GM19238 (cell line): Measurements from ENCODE around the gene RXRA.
"Not testable (repeated sequence)": the region's sequence is repeated elsewhere in the genome, so short reads cannot be mapped to it uniquely, and the experiment has no call there.

ENCODE experiments used
- DNase-seq: peaks from one replicate; pipeline ENCODE4 v3.0.0; 2011; ENCODE audit warnings: low spot score; ENCODE audit not compliant: insufficient read length

The RXRA gene

DNA sequence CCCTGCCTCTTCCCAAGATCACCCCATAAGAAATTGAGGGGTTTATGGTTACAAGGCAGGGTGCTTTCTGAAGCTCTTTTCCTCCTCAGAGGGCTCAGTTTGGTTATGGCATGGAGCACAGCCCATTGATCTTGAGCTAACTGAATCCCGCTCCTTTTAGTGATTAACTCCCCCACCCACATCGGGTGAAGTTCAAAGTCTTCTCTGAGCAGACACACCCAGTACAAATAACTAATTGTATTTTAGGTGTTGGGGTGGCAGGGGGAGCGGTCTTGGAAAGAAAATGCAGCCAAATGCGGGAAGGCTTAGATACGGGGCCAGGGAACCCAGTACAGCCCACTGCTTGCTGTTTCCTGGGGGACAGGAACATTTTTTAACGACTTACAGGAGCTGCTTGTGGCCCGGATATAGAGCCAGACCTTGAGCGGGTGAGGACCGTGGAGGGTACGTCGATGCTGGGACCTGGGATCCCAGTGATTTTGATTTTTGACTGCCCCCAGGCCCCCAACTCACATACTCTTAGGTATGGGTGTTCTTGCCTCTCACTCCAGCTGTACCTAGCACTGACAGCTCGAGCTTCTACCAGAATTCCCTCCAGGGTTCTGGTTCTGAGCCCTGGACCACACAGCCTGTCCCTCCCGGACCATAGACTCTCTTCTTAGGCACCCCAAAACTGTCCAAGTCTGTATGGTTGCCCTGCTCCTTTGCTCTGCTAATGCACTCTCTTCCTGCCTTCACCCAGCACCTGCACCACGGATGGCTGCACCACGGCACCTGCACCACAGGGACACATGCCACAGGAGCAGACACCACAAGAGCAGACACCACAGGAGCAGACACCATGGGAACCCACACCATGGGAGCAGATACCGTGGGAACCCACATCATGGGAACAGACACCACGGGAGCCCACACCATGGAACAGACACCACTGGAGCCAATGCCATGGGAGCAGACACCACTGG is 18.3 kb upstream of the RXRA start:
- DNase-seq: no peak

DNA sequence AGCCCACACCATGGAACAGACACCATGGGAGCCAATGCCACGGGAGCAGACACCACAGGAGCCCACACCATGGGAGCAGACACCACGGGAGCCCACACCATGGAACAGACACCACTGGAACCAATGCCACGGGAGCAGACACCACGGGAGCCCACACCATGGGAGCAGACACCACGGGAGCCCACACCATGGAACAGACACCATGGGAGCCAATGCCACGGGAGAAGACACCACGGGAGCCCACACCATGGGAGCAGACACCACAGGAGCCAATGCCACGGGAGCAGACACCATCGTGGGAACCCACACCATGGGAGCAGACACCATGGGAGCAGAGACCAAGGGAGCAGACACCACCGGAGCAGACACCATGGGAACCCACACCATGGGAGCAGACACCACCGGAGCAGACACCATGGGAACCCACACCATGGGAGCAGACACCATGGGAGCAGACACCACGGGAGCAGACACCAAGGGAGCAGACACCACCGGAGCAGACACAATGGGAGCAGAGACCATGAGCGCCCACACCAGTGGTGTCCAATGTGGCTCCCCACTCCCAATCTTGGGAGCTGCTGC is 17.5 kb upstream of the RXRA start:
- DNase-seq: not testable (repeated sequence)

DNA sequence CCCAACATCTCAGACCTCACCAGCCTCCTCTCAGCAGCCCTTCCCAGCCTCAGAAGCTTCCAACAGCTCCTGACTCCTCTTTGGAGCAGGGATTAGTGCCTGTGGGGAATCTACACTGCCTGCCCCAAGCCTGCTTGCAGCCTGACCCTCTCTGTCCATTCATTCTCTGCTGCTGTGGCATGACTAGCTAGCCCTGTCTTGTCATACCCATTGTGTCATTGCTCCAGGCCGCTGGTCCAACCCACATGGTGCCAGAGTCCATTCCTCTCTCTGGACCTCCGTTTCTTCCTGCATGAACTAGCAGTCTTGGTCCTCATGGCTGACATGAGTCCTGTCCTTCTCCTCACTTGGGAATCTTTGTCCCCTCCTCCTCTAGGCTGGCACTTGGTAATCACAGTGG is 12.8 kb upstream of the RXRA start:
- DNase-seq: no peak

DNA sequence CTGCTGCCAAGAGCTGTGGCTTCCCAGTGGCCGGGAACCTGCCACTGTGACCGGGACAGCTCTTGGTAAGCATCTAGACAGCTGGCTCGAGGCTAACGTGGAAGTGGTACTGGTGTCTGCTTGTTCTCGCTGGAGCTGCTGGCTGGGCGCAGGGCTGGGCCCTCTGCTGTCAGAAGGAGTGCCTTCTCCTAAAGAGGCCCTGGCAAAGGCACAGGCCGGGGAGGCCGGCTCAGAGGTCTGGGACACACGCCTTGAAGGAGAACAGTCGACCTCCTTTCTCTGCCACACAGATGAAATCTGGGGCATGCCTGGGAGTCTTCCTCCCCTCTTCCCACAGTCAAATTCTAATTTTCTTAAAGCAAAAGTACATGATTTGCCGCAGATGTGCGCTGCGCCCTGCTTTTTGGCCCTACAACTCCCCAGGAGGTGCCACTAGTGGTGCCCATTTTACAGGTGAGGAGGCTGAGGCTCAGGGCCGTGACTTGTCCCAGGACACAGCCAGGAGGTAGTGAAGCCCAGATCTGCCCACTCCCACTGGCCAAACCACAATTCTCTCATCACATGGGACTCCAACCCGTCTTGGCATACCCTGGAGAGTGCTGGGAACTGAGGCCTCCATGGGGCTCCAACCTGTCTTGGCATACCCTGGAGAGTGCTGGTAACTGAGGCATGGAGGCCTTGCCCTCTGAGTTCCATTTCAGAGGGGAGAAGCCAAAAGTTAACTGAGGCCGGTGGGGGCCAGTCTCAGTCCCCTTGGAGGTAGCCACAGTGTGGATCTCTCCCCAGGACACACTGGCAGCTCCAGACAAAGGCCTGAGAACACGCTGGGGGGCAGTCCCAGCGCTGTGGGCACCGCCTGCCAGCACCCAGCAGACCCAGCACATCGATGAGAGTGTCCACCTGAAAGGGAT is 12.0 kb upstream of the RXRA start:
- no peak for DNase-seq

DNA sequence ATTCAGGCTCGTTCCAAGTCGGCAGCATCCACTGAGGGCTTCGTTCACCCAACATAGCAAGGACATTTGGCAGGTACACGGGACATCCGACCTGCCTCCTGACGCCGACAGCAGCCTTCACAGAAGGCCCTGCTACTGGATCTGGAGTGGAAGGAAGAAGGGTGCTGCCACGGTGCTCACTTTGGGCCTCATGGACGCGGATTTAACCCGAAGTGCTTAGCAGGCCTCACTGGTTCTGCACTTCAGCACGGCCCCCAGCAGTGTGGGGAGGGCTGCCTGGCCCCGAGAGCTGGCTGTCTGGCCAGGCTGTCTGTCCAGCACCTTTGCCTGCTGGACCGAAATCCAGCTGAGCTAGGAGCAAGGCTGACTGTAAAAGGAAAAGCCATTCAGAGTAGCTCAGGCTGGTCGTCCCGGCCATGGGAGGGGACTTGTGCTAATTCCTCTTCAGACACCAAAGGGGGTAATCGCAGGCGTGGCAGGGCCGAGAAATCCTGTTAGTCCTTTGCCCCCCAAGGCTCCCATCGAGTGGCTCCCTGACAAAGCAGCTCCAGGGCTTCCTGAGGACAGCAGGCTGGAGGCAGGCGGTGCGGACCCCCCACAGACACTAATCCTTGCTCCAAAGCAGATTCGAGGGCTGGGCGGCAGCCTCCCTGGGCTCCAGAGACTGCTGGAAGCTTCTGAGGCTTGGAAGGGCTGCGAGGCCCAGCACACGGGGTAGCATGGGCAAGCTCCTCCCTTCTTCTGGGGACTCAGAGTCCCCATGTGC is 11.1 kb upstream of the RXRA start:
- DNase-seq: no peak

DNA sequence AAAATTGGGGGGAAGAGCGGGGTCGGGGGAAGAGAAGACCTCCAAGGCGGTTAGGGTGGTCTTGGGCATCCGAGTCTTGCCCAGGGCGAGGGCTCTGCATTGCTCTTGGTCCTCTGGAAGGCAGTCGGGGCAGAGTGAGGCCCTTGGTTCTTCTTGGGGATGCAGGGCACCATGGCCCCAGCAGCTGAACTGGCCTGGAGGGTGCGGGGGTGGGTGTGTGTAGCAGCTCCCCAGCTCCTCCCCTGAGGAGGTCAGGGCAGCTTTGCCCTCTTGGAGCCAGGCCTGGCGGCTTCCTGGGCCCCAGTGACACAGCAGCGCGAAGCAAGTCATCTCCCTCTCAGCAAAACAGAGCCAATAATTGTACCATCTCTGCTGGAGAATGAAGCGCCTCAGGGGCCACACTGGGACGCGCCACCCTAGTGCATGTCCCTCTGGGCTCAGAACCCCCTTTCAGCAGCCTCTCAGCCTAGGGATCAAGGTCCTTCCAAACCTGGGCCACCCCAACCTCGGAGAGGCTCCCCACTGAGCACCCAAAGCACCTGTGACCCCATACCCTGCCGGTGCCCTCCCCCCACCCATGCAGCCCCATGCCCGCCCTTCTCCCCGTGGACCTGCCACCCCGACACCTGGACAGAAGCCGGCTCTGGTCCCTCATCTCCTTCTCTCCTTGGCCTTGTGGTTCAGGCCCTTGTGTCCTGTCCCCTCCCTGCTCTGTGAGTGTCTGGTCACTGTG is 10.4 kb upstream of the RXRA start:
- DNase-seq: no peak

DNA sequence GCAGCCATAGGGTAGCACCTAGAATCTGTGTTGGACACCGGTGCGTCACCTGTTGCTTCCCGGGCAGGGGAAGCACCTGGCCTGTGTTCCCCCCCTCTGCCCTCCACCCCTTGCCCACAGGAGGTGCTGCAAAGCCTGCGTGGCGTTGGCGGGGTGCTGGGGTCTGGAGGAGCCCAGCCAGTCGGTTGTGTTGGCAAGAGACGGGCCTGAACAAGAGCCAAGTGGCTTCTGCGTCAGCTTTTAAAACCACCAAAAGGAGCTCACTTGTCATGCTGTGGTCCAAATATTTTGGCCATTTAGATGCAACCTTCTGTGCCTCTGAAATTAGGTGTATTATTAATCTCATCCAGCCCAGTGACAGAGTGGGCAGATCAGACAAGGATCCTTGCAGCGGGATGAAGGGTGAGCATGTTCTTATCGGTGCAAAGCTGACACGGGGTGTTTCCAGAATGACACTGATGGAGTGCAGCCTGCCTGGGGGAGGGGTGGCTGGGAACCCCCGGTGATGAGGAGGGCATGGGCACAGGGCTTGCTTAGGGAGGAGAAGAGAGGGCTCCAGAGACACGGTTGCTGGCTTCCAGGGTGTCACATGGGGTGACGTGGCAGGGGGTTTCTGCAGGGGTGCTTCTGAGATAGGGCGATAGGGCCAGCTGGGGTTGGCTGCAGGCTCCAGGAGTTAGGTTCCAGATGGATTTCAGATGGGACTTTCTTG is 9.7 kb upstream of the RXRA start:
- no peak for DNase-seq

DNA sequence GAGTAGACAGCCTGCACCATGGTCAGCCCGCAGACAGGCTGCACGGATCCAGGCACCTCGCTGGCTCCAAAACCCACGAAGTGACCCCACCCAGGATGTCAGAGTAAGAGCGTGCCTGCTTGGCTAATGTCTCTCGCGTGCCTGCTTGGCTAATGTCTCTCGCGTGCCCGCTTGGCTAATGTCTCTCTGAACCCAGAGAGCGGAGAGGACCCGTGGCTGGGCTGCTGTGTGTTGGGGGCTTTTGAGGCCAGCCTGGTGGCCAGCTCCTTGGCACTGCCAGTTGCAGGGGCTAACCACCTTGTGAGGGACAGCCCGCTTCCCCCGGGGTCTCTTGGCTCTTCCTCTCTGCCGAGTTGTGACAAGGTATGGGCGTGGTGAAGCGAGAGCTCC is 8.9 kb upstream of the RXRA start:
- DNase-seq: no peak

DNA sequence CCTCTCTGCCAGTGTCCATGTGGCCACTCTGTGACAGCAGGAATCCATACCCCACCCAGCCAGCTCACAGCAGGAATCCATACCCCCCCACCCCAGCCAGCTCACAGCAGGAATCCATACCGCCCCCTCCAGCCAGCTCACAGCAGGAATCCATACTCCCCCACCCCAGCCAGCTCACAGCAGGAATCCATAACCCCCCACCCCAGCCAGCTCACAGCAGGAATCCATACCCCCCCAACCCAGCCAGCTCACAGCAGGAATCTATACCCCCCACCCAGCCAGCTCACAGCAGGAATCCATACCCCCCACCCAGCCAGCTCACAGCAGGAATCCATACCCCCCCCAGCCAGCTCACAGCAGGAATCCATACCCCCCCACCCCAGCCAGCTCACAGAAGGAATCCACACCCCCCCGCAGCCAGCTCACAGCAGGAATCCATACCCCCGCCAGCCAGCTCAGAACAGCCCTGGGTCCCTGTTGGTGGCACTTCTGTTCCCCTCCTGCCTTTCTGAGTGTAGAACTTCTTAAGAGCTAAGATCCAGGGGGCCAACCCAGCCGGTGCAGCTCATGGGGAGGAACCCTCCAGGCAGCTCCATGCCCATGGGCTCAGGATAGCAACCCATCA is 8.4 kb upstream of the RXRA start:
- no peak for DNase-seq

DNA sequence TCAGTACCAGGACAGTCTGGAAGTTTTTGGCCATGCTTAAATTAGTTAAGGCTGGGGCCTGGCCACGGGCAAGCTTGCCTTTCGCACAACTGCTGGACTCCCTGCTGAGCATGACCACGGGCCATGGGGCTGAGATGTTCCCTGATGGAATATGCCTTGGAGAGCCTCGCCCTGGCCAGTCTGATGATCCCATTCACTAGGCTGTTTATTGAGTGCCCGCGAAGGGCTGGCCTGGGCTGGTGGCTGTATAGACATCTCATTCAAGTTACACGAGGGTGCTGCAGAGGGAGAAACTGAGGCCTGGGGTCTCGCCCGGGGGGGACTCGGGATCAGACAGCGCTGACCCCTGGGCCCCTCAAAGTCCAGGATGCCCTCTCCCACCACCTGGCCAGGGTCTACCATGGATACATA is 7.8 kb upstream of the RXRA start:
- no peak for DNase-seq

DNA sequence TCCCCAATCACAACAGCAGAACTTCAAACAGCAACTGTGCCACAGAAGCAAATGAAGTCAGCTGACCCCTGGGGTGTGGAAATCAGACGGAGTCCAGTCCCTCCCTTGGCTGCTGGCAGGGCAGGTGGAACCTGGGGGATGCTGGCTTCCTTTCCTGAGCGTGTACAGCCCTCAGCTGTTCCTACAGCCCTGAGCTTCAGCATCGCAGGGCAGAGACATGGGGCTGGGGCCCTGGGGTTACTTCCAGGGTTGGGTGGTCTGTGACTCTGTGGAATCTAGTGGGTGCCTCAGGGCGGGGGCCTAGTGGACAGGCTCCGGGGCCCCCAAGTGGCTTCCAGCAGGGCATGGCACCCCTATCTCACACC is 7.3 kb upstream of the RXRA start:
- no peak for DNase-seq

DNA sequence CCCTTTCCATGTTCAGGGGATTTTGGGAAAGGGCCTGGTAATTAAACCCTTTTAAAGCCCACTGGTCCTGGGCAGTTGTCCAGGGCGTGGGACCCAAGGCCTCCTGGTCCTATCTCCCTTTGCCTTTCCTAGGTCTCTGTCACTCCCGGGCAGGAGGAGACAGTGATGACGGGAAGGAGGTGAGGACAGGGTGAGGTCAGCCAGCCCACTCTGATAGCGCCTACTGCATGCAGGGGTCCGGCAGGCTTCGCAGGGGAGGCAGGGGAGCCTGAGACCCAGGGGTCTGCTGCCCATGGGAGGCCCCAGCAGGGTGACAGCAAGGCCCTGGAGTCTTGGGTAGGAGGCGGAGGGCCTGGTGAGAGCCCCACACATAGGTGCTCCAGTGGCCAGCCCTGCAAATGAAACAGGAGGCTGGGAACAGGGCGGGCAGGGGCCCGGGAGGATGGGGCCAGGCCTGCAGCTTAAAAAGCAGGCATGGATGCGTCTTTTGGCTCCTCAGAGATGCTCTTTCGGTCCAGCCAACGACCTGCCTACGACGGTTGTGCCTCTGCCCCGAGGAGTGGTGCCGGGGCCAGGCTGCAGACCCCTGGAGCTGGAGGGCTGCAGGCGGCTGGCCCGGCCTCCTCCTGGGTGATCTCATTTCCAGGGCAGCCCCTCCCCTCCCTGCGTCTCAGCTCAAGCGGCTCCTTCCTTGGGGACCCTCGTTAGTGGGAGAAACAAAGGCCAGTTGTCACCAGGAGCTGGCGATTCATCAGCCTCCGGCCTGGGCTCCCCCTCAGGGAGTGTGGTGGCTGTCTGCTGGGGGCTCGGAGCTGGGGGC is 6.7 kb upstream of the RXRA start:
- no peak for DNase-seq

DNA sequence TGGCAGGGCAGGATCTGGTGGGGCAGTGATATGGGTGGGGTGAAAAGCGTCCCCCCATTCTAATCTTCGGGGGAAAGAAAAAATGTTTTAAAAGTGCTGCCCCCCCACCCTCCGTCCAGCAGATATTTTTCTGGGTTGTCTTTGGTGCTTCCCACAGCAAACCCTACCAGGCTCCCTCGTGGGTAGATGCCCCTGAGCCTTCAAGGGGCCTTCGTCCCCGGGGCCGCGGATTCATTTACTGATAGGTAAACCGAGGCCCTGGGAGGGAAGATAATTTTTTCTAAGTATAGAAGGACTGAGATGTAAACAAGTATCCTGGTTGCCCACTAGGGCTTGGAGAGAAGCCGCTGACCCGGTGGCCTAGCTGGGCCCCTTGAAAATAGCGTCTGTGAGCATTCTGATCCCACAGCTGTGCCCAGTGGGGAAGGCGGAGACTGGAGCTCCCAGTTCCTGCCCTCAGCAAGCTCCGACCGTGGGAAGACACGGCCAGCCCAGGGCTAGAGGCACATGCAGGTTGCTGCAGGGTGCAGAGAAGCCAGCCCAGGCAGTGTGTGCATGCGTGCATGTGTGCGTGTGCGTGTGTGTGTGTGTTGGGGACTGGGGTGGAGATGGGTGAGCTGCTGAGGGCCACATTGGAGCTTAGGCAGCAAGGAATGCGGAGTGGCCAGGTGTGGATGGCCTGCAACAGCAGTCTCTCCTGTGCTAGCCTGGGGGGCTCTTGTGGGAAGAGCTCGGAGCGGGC is 6.0 kb upstream of the RXRA start:
- DNase-seq: no peak

DNA sequence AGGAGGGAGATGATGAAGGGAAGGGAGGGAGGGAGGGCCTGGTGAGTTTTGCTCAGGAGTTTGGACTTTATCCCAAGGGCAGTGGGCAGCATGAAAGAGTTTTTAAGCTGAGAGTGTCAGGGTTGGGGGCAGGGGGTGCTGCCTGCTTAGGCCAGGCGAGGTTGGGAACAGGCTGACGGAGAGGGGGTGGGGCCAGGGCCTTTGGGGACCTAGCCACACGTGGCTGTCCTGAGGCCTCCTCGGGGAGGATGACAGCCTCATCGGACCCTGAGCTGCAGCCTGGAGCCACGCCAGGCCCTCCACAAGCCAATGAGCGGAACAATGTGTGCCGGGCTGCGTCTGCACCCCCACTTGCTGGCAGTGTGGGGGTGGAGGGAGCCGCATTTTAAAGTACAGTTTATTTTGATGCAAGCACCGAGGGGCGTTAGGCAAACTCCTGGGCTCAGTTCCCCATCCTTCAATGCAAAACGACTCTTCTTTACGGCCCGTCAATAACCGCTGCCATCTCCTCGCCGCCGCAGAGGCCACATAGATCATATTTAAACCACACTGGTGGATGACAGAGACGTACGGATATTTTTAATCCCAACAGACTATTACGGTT is 5.3 kb upstream of the RXRA start:
- DNase-seq: no peak

DNA sequence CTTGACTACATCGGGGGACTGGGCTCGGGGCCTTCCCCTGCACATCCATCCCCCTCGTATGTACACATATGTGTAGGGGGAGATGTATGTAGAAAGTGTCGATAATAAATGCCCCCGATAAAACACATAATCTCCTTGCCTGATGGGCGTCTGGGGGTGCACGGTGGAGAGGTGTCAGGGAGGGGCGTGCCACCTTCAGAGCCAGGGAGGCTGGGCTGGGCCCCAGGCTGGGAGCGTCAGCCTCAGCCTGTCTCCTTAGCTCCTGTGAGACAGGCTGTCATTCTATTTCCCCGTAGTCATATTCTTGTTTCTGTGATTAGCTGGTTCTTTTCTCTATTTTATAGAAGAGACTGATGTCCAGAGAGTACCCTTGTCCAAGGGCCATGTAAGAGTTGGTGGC is 4.7 kb upstream of the RXRA start:
- no peak for DNase-seq

DNA sequence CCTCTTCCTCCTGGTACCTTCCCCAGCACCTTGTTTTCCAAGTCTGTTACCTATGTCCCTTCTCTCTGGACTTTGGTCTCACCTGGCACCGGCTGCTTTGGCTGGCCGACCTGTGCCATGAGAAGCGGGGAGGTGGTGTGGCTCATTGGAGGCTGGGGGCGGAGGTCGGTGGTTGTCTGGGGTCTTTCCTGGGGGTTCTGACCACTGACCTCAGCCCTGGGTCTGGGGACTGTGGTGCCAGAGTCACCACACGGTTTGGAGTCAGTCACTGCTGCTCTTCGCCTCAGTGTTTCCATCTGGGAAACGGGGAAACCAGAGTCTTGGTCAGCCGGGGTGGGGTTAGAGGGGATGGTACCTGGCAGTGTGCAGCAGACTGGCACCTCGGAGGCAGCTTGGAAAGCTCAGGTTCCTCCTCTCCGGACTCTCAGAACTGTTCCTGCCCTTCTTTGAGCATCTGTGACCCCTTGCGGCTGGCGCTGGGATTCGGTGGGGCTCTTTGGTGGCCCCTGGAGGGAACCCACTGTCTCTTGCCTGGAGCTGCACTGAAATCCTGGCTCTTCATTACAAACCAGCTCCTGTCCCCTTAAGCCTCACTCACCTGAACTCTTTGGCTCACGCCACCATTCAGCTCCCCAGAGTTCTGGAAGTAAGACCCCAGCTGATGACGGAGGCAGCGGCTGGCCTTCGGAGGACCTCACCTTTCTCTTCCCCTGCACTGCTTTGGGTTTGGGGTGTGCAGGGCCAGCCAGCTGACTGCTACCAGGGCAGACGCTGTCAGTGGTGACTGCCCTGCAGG is 4.1 kb upstream of the RXRA start:
- no peak for DNase-seq

DNA sequence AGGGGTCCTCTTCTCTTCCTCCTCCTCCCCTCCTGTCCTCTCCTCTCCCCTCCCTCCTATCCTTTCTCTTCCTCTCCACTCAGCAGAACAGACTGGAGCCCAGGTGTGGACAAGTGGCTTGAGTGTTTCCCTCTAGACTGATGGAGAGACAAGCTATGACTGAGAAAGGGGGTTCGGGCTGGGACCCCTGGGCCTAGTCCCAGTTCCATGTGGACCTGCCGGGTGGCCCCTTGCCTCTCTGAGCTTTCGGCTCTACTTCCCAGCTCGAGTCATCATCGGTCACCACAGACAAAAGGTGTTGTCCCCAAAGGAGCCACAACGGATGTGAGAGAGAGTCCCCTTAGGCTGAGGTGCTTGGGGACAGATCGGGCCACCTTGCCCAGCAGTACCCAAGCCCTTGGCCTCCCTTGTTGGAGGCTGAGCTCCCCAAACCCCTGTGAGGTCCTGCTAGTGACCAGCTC is 3.4 kb upstream of the RXRA start:
- no peak for DNase-seq
